OCI-M2 (cell line): ENCODE data around the gene PDE4D.
"Not testable (repeated sequence)": the region's sequence is repeated elsewhere in the genome, so short reads cannot be mapped to it uniquely, and the experiment has no call there.

Experiments used
- DNase-seq: peaks from one replicate; lab custom pipeline; 2025; ENCODE audit not compliant: unreplicated experiment; lab: John Stamatoyannopoulos, UW

PDE4D gene

DNA sequence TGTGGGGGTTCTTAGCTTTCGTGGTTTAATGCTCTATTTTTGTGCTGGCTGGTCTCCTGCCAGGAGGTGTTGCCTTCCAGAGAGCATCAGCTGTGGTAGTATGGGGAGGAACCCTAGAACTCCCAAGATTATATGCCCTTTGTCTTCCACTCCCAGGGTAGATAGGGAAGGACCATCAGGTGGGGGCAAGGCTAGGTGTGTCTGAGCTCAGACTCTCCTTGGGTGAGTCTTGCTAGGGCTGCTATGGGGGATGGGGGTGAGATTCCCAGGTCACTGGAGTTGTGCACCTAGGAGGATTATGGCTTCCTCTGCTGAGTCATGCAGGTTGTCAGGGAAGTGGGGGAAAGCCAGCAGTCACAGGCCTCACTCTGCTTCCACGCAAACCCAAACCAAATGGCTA lies 584.8 kb downstream of the PDE4D start:
- DNase-seq, result not testable (repeated sequence)

DNA sequence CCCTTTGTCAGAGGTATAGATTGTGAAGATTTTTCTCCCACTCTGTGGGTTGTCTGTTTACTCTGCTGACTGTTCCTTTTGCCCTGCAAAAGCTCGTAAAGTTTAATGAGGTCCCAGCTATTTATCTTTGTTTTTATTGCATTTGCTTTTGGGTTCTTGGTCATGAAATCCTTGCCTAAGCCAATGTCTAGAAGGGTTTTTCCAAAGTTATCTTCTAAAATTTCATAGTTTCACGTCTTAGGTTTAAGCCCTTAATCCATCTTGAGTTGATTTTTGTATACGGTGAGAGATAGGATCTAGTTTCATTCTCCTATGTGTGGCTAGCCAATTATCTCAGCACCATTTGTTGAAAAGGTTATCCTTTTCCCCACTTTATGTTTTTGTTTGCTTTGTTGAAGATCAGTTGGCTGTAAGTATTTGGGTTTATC lies 590.2 kb downstream of the PDE4D start:
- not testable (repeated sequence) for DNase-seq

DNA sequence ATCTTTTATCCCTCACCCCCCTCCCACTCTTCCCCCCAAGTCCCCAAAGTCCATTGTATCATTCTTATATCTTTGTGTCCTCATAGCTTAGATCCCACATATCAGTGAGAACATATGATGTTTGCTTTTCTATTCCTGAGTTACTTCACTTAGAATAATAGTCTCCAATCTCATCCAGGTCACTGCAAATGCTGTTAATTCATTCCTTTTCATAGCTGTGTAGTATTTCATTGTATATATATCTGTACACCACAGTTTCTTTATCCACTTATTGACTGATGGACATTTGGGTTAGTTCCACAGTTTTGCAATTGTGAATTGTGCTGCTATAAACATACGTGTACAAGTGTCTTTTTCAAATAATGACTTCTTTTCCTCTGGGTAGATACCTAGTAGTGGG lies 591.0 kb downstream of the PDE4D start:
- not testable (repeated sequence) for DNase-seq

DNA sequence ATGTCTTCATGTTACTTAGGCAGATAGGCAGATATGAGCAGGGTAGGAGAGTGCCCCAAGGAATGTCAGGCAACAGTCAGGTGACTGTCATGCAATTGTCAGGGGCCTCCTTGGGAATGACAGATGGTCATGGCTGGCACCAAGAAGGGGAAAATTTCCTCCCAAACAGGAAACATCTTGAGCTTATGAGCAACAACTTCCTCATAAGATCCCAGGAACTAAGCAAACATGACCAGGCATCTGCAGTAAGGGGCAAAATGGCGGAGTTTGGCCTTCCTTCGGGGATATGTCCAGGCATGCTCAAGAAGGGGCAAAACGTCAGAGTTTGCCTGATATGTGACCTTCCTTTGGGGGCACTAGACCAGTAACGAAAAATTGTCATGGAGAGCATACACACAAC lies 591.8 kb downstream of the PDE4D start:
- no peak for DNase-seq

DNA sequence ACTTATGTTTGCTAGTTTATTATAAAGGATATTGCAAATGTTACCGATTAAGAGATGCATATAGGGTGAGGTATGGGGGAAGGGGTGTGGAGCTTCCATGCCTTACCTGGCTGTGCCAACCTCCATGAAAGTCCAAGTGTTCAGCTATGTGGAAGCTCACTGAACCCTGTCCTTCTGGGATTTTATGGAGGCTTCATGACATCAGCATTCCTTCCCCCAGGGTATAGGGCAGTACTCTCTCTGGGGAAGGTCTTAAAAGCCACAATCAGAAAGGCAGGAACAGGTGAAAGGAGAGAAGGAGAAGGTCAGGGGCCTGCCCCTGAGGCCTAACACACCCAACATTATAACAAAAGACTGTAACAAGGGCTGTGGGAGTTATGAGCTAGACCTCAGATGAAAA lies 592.6 kb downstream of the PDE4D start:
- no peak for DNase-seq

DNA sequence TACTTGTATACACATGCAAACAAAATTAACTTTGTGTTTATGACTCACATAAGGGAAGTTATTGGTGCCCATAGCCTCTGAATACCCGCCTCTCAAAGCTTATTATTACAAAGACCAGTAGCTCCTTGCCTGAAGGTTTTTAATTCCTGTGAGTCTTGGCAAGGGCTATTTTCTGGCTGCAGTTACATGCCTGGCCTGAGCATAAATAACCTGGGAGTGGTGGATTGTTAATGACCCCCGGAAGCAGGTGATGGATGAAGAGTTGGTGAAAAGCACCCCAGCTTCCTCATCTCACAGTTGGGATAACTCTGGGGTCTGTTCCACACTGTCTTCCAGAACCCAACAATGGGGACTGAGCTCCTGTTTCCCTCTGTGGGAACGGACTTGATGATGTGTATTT lies 594.5 kb downstream of the PDE4D start:
- DNase-seq, result no peak

- DNase-seq, result no peak
Measured at GRCh38 chr5:59296317-59297264, 596.9 kb downstream of the PDE4D start.

GRCh38 chr5:59293700-59294099 lies 599.8 kb downstream of the PDE4D start:
- DNase-seq, result no peak

DNA sequence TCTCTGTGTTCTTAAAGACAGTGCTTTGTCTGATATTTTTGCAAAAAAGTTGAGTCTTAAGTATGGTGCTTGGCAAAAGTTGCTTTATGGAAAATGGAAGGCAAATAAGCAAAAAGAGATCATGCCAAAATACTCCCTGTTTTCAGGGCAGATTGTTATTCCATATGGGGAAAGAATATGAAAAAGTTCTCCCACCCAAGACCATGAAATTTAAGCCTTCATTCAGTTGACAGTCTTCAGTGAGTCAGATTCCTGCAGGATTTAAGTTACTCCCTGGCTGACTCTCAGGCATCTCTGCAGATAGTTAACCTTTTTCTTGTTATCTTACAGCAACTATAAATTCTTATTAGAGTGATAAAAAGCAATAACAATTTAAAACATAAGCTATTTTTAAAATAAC lies 601.6 kb downstream of the PDE4D start:
- DNase-seq, result no peak

- DNase-seq, result no peak
Measured at GRCh38 chr5:59287884-59288283, 605.6 kb downstream of the PDE4D start.

- no peak for DNase-seq
Measured at GRCh38 chr5:59287361-59287760, 606.2 kb downstream of the PDE4D start.

DNA sequence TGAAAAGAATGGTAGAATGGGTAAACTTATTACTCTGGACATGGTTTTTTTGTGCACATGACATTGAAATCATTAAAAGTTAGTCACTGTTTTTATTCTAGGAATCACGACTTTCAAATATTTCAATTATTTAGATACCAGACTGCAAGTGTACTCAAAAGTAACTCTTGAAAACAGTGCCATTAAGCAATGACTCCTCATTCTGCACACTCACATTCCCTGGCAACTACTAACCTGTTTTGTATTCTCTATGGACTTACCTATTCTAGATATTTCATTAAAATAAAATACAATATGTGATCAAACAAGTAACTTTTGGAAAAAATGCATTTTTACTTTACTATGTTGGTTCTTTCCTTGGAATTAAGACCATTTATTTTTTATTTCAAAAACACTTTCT lies 607.0 kb downstream of the PDE4D start:
- no peak for DNase-seq

DNA sequence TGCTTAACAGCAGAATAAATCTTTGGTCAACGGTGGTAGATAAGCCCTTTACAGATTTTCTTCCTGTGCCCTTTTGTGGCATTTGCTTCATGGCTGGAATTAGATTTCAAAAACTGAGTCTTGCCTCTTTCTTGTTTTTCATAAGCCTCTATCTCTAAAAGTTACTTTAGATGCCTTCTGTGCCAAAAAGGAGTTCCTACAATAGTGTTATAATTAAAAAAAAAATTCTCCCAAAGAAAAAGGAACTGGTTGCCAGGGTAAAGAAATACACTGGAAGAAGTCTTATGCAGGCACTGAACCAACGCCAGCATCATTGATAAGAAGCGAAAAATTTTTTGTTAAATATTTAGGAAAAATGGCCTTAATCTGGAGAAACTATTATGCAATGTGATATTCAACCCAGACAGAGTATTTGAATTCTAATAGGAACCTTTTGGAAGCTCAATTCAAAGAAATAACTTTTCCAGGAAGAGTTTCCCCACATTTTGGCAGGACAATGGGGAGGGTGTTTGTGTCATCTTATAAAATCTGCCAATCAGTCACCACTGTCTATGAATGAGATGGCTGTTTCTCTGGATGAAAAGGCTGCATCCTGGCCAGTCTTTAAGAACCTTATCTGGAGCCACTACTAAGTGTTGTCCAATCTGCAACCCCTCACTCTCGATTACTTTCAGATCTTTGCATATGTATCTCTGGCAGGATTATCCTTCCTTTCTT lies 608.1 kb downstream of the PDE4D start:
- no peak for DNase-seq

GRCh38 chr5:59282726-59283125 lies 610.8 kb downstream of the PDE4D start:
- DNase-seq, result no peak

- no peak for DNase-seq
Measured at GRCh38 chr5:59279979-59280378, 613.5 kb downstream of the PDE4D start.

DNA sequence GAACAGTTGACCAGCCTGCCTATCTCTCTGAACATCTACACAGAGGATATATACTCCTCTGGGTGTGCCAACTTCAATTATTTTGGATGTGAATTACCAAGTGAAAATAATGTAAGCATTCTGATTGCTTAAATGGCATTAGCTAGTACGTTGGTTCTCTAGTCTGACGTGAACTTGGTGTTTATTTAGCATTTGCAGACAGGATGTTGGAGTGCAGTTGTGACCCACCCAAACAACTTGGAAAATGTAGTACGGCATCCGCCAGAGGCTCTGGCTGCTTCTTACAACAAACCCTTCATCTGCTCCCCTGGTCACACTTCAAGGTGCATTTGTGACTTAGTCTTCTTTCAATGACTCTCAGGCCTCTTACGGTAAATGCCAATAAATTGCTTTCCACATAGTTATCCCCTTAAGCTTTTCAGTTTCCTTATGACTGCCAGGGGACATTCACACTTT lies 616.6 kb downstream of the PDE4D start:
- DNase-seq, result no peak

DNA sequence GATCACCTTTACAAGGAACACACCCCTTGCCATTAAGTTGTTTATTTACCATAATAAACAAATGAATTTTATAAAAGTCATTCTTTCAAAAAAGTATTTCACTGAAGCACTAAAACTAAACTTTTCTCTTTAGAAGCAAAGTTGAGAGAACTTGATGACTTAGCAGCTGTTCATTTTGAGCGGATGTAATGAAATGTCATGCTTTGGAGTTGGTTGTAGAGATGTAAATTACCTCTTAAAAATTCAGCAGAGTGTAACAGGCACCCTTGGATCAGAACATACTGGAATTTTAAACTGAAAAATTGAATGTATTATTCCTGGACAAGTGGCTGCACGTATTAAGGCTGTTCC lies 617.2 kb downstream of the PDE4D start:
- DNase-seq, result no peak

GRCh38 chr5:59275510-59276324 lies 617.8 kb downstream of the PDE4D start:
- DNase-seq, result no peak

DNA sequence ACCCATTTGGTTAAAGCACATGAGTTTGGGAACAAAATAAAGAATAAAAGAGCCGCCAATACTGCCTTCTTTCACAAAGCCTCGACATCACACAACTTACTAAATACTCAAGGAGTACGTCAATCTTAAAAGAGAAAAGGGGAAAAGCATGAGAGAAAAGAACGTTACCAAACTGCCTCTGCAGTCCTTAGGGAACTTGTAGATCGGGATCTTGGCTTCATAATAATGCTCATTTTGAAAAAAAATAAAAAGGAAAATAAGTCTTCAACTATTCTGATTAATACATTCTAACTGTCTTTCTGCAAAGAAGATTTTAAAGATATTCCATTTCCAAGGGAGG lies 618.4 kb downstream of the PDE4D start:
- DNase-seq, result no peak

GRCh38 chr5:59274106-59274636 lies 619.4 kb downstream of the PDE4D start:
- DNase-seq, result no peak

DNA sequence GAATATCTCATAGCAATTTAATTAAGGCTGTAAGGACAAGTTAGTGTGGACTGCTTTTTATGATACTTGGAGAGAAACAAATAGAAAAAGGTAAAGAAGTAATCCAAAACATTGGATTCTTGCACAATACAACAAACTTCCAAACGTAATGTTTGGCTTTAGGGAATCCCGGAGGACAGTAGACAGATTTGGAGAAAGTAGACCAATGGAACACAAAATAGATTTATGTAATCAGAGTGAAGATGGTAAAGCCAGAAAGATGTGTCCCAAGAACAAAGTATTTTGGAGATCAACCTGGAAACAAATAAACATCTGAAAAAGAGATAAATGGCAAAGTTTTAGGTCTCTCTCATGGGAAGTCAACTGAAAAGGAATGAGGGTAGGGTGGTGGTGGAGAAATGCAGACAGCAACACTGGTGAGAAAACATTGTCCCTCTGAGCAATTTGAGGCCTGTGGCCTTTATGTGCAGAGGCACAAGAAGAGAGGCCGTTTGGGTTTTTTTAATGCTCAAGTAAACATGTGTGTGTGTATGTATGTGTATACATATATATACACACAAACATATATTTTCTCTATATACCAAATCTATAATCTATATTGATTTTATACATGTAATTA lies 620.6 kb downstream of the PDE4D start:
- no peak for DNase-seq
